ENCODE data around the gene CDS1.

GRCh38 chr4:84574069-84574720 is 8.7 kb upstream of the CDS1 start:
- TF ChIP-seq CTCF (IDR thresholded peaks at IDR 0.05), result no peak
- TF ChIP-seq POLR2A (IDR thresholded peaks at IDR 0.05), result no peak

Measured in uterus (tissue), 2 donors.